GM21515 (cell line): ENCODE measurements around the gene FAM3D.
"Not testable (repeated sequence)": the region's sequence is repeated elsewhere in the genome, so short reads cannot be mapped to it uniquely, and the experiment has no call there.

Experiments used
- ATAC-seq: cut with Tn5 transposase; IDR thresholded peaks from one replicate; pipeline ENCODE4 v1.9.1; 2021; ENCODE audit not compliant: unreplicated experiment

The FAM3D gene

GRCh38 chr3:58666683-58667082 is at the start of gene FAM3D:
FAM3D (minus strand) TSS chr3:58666774; CDS start chr3:58655563, 11,211 bp downstream.
- ATAC-seq, result no peak

GRCh38 chr3:58713715-58714401 is 47.3 kb upstream of the FAM3D start:
- ATAC-seq, result no peak

- ATAC-seq, result no peak
Observed at GRCh38 chr3:58711871-58712270, 45.3 kb upstream of the FAM3D start.

DNA sequence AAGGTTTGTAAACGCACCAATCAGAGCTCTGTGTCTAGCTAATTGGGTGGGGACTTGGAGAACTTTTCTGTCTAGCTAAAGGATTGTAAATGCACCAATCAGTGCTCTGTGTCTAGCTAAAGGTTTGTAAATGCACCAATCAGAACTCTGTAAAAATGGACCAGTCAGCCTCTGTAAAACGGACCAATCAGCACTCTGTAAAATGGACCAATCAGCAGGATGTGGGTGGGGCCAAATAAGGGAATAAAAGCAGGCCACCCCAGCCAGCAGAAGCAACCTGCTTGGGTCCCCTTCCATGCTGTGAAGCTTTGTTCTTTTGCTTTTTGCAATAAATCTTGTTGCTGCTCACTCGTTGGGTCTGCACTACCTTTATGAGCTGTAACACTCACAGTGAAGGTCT is 42.4 kb upstream of the FAM3D start:
- not testable (repeated sequence) for ATAC-seq

- no peak for ATAC-seq
Observed at GRCh38 chr3:58708116-58708791, 41.7 kb upstream of the FAM3D start.

DNA sequence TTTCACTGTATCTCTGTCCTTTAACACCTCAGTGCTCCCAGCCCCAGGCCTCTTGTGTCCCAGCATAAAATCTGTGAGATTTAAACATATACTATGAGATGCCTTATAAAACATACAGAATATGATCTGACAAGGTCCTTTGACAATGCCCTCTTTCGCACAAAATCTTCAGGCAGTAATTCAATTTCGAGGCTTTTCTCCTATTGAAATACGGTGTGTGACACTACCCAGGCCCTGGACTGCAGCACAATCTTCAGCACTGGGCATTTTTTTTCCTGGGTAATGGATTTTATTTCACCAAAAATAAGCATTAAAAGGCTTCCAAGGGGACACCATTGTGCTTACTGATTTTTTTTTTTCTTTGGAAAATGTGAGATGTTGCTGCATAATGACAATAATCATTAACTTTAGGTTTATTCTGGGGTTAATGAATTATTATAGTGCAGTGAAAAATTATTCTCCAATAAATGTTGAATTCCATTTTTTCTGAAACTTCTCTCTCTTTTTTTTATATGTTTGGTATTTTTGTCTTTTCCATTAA is 40.9 kb upstream of the FAM3D start:
- no peak for ATAC-seq

DNA sequence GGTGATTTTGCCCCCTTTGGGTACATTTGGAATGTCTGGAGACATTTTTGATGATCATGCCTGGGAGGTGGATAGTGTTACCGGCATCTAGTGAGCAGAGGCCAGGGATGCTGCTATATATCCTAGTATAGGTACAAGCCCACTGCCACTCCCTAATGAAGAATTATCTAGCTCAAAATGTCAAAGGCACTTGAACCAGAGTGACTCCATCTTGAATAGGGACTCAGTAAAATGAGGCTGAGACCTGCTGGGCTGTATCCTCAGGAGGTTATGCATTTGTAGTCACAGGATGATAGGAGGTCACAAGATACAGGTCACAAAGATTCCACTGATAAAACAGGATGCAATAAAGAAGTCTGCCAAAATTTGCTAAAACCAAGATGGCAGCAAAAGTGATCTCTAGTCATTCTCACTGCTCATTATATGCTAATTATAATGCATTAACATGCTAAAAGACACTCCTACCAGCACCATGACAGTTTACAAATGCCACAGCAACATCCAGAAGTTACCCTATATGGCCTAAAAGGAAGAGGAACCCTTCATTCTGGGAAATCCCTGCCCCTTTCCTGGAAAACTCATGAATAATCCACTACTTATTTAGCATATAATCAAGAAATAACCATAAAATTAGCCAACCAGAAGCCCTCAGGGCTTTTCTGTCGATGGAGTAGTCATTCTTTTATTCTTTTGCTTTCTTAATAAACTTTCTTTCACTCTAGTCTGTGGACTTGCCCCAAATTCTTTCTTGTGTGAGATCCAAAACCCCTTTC is 40.0 kb upstream of the FAM3D start:
- no peak for ATAC-seq

- no peak for ATAC-seq
Observed at GRCh38 chr3:58704745-58705144, 38.2 kb upstream of the FAM3D start.

DNA sequence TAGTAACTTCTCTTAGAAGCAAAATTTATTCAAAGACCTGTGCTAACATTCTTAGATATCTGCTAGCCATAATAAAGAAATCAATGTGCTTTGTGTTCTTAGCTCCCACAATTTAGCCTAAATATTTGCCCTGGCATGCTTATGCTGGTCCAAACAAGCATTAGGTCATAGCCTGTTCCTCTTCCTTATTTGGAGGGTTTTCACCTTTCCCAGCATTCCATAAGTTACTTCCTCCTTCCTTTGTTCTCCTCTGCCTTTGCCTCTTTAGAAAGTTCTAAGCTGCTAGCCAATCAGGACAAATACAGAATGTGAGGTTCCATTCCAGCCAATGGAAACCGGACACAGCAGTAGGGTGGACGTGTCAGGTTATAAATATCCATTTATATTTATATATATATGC is 37.7 kb upstream of the FAM3D start:
- not testable (repeated sequence) for ATAC-seq

- ATAC-seq, result no peak
Observed at GRCh38 chr3:58698246-58698645, 31.7 kb upstream of the FAM3D start.

- ATAC-seq, result no peak
Observed at GRCh38 chr3:58697561-58697960, 31.0 kb upstream of the FAM3D start.

DNA sequence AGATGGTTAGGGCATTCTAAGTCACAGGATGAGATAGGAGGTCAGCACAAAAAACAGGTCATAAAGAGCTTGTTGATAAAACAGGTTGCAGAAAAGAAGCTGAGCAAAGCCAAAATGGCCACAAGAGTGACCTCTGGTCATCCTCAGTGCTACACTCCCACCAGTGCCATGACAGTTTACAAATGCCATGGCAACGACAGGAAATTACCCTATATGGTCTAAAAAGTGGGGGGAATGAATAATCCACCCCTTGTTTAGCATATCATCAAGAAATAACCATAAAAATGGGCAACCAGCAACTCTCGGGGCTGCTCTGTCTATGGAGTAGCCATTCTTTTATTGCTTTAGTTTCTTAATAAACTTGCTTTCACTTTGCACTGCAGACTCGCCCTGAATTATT is 30.2 kb upstream of the FAM3D start:
- not testable (repeated sequence) for ATAC-seq

- ATAC-seq, result no peak
Observed at GRCh38 chr3:58696093-58696492, 29.5 kb upstream of the FAM3D start.

GRCh38 chr3:58695284-58695683 is 28.7 kb upstream of the FAM3D start:
- not testable (repeated sequence) for ATAC-seq

- peak; percentile 54 for ATAC-seq
Observed at GRCh38 chr3:58693940-58694850, 27.6 kb upstream of the FAM3D start.

GRCh38 chr3:58692484-58692883 is 25.9 kb upstream of the FAM3D start:
- ATAC-seq, result no peak

GRCh38 chr3:58691997-58692396 is 25.4 kb upstream of the FAM3D start:
- ATAC-seq, result no peak

DNA sequence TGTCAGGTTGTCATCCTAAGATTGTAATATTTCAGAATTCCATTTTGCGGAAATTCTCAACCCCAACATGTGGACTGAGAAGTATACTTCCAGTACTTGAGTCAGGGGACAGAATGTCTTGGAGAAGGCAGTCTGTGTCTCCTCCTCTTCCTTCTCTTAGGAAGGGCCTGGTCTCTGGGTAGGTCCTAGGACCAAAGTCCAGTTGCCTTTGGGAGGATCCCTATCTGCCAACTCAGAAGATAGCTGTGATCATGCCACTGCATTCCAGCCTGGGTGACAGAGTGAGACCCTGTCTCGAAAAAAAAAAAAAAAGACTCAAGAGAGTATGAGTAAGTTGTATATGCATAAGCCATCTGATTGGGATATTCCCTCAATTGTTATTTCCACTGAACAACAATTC is 23.9 kb upstream of the FAM3D start:
- ATAC-seq, result no peak

- ATAC-seq, result no peak
Observed at GRCh38 chr3:58688574-58688973, 22.0 kb upstream of the FAM3D start.

GRCh38 chr3:58686847-58687246 is 20.3 kb upstream of the FAM3D start:
- ATAC-seq, result no peak

GRCh38 chr3:58685641-58686040 is 19.1 kb upstream of the FAM3D start:
- ATAC-seq, result no peak
